OCI-LY1 (cell line): ENCODE results near the gene CREM.

ENCODE experiments used
- H2AFZ ChIP-seq: fragments of 200-600 bp; sonication (generic), shearing (Covaris generic); 2 replicates; pipeline ENCODE4 v1.6.0; 2014; ENCODE audit warnings: antibody characterized with exemption, mild to moderate bottlenecking, low read length
- H3F3A ChIP-seq: fragments of 200-600 bp; sonication (generic), shearing (Covaris generic); 2 replicates; pipeline ENCODE4 v1.6.0; 2014; ENCODE audit warnings: mild to moderate bottlenecking, antibody characterized with exemption, low read length, moderate library complexity; ENCODE audit not compliant: insufficient read depth
- H3K27ac ChIP-seq: fragments of 200-600 bp; sonication (generic); 2 replicates; pipeline ENCODE4 v1.5.1; 2014; ENCODE audit warnings: low read length, mixed run types, mild to moderate bottlenecking, low read depth; ENCODE audit not compliant: poor library complexity, severe bottlenecking
- H3K27me3 ChIP-seq: fragments of 200-600 bp; sonication (generic); 2 replicates; pipeline ENCODE4 v1.6.0; 2014; ENCODE audit warnings: antibody characterized with exemption, mild to moderate bottlenecking, low read length, moderate library complexity; ENCODE audit not compliant: insufficient read depth
- H3K36me3 ChIP-seq: fragments of 200-600 bp; sonication (generic); 2 replicates; pipeline ENCODE4 v1.6.1; 2014; ENCODE audit warnings: mild to moderate bottlenecking, antibody characterized with exemption, low read length, moderate library complexity, mixed read lengths; ENCODE audit not compliant: insufficient read depth
- H3K4me1 ChIP-seq: fragments of 200-600 bp; sonication (generic); 2 replicates; pipeline ENCODE4 v1.5.1; 2014; ENCODE audit warnings: mild to moderate bottlenecking, low read length, moderate library complexity; ENCODE audit not compliant: insufficient read depth, severe bottlenecking
- H3K4me2 ChIP-seq: fragments of 200-600 bp; sonication (generic), shearing (Covaris generic); 2 replicates; pipeline ENCODE4 v1.6.1; 2014; ENCODE audit warnings: low read length
- H3K4me3 ChIP-seq: fragments of 200-600 bp; sonication (generic); 2 replicates; pipeline ENCODE4 v1.5.1; 2014; ENCODE audit warnings: low read length, low read depth, mild to moderate bottlenecking, mixed read lengths; ENCODE audit not compliant: poor library complexity, severe bottlenecking
- H3K79me2 ChIP-seq: fragments of 200-600 bp; shearing (Covaris generic); 2 replicates; pipeline ENCODE4 v1.6.1; 2016; ENCODE audit warnings: mixed run types, low read length, mixed read lengths; ENCODE audit not compliant: insufficient read depth
- H3K9ac ChIP-seq: fragments of 200-600 bp; sonication (generic), shearing (Covaris generic); 2 replicates; pipeline ENCODE4 v1.6.1; 2014; ENCODE audit warnings: mild to moderate bottlenecking, low read length, mixed read lengths
- H3K9me2 ChIP-seq: fragments of 200-600 bp; sonication (generic), shearing (Covaris generic); 2 replicates; pipeline ENCODE4 v1.6.1; 2014; ENCODE audit warnings: low read depth, mild to moderate bottlenecking, low read length, mixed read lengths
- H3K9me3 ChIP-seq: fragments of 200-600 bp; shearing (Covaris generic); 2 replicates; pipeline ENCODE4 v1.6.1; 2014; ENCODE audit warnings: low read length, mixed read lengths
- H4K20me1 ChIP-seq: fragments of 200-600 bp; sonication (generic), shearing (Covaris generic); 2 replicates; pipeline ENCODE4 v1.6.0; 2016; ENCODE audit warnings: mild to moderate bottlenecking, low read length; ENCODE audit not compliant: insufficient read depth
- EZH2 ChIP-seq: fragments of 200-600 bp; sonication (generic), shearing (Covaris generic); IDR thresholded peaks from 2 replicates; pipeline ENCODE4 v1.8.0; 2017; ENCODE audit warnings: borderline replicate concordance, mixed run types, mild to moderate bottlenecking, antibody characterized with exemption, low read length, moderate library complexity, mixed read lengths
- TF ChIP-seq, protein P1 (sequence below): fragments of 200-600 bp; sonication (generic), shearing (Covaris generic); IDR thresholded peaks from 2 replicates; pipeline ENCODE4 v1.5.1; 2017; ENCODE audit warnings: mild to moderate bottlenecking, antibody characterized with exemption, low read length, moderate library complexity, mixed read lengths

CREM gene

GRCh38 chr10:35097510-35097909, 29.1 kb upstream of the CREM start:
- TF ChIP-seq, protein P1, sequence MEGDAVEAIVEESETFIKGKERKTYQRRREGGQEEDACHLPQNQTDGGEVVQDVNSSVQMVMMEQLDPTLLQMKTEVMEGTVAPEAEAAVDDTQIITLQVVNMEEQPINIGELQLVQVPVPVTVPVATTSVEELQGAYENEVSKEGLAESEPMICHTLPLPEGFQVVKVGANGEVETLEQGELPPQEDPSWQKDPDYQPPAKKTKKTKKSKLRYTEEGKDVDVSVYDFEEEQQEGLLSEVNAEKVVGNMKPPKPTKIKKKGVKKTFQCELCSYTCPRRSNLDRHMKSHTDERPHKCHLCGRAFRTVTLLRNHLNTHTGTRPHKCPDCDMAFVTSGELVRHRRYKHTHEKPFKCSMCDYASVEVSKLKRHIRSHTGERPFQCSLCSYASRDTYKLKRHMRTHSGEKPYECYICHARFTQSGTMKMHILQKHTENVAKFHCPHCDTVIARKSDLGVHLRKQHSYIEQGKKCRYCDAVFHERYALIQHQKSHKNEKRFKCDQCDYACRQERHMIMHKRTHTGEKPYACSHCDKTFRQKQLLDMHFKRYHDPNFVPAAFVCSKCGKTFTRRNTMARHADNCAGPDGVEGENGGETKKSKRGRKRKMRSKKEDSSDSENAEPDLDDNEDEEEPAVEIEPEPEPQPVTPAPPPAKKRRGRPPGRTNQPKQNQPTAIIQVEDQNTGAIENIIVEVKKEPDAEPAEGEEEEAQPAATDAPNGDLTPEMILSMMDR = no peak
- no peak for TF ChIP-seq EZH2
- H3K9me2 ChIP-seq = no peaks in the 10 kb centered on the region
- no peak overlapping the region for H2AFZ ChIP-seq
- H3K27ac ChIP-seq = no peak overlapping the region
- H3K9ac ChIP-seq = no peak overlapping the region
- no peaks in the 10 kb centered on the region for H3K27me3 ChIP-seq
- H3K4me3 ChIP-seq = no peak overlapping the region
- H3K4me1 ChIP-seq = no peaks in the 10 kb centered on the region
- H4K20me1 ChIP-seq = no peaks in the 10 kb centered on the region
- no peaks in the 10 kb centered on the region for H3K36me3 ChIP-seq
- H3K4me2 ChIP-seq = no peak overlapping the region
- no peaks in the 10 kb centered on the region for H3K79me2 ChIP-seq
- H3F3A ChIP-seq = no peaks in the 10 kb centered on the region
- 0 out of 2 replicates have a peak, but pooled peaks cover 3% of the 10 kb centered on the region for H3K9me3 ChIP-seq

GRCh38 chr10:35103882-35104281, 22.8 kb upstream of the CREM start:
- Histone ChIP-seq H2AFZ (no peak overlapping the region), H3K4me2 (no peak overlapping the region), H3K9me3 (no peaks in the 10 kb centered on the region), H3K4me3 (no peak overlapping the region), H3K36me3 (no peaks in the 10 kb centered on the region), H3K4me1 (no peaks in the 10 kb centered on the region), H3F3A (no peaks in the 10 kb centered on the region), H3K79me2 (no peaks in the 10 kb centered on the region), H3K9ac (no peak overlapping the region), H3K9me2 (no peaks in the 10 kb centered on the region), H4K20me1 (no peaks in the 10 kb centered on the region), H3K27me3 (no peaks in the 10 kb centered on the region), H3K27ac (no peak overlapping the region)
- TF ChIP-seq EZH2 = no peak
- TF ChIP-seq, protein P1 = no peak

- H3K9me3 ChIP-seq = no peaks in the 10 kb centered on the region
- H3K27me3 ChIP-seq = no peaks in the 10 kb centered on the region
- no peaks in the 10 kb centered on the region for H3F3A ChIP-seq
- H3K4me2 ChIP-seq = no peak overlapping the region
- no peak overlapping the region for H3K9ac ChIP-seq
- H3K36me3 ChIP-seq = no peaks in the 10 kb centered on the region
- no peak overlapping the region for H2AFZ ChIP-seq
- H3K79me2 ChIP-seq = no peaks in the 10 kb centered on the region
- H4K20me1 ChIP-seq = no peaks in the 10 kb centered on the region
- H3K4me3 ChIP-seq = no peak overlapping the region
- no peaks in the 10 kb centered on the region for H3K4me1 ChIP-seq
- no peak for TF ChIP-seq EZH2
- TF ChIP-seq, protein P1 = no peak
- no peak overlapping the region for H3K27ac ChIP-seq
- H3K9me2 ChIP-seq = no peaks in the 10 kb centered on the region
These were observed 14.1 kb upstream of the CREM start for GRCh38 chr10:35112571-35112970.
